ENCODE measurements around the gene HTR5A.

Gene HTR5A

DNA sequence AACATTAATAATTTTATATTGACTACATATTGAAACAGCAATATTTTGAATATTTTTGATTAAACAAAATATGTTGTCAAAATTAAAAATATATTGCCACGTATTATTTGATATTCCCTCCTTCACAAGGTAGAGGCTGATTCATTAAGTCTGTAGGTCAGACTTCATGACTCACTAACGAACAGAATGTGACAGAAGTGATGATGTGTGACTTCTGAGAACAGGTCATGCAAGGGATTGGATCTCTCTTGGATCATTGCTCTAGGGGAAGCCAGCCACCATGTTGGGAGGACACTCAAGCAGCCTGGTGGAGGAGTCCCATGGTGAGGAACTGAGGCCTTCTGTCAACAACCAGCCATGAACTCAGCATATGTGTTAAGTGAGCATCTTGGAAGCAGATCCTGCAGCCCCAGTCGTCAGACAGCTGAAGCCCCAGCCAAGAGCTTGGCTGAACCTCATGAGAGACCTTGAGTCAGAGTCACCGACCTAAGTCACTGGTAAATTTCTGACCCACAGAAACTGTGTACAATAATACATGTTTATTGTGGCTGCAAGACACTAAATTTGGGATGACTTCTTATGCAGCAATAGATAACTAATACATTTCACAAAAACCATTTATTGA is 66.6 kb downstream of the HTR5A start:
- Histone ChIP-seq H3K4me1 (ENCODE audit: control insufficient read depth, insufficient read depth, low read length) (no peaks in the 10 kb centered on the region), H3K4me3 (ENCODE audit: low read depth, low read length) (no peak overlapping the region)

More for the DNA sequence above, 66.6 kb downstream of the HTR5A start:
- Histone ChIP-seq H3K27ac (ENCODE audit: low read depth, low read length) (no peak overlapping the region), H3K27me3 (ENCODE audit: control insufficient read depth, insufficient read depth, low read length) (no peaks in the 10 kb centered on the region), H3K36me3 (ENCODE audit: control insufficient read depth, insufficient read depth, low read length) (no peaks in the 10 kb centered on the region), H3K9ac (ENCODE audit: low read depth, low read length) (no peak overlapping the region), H3K9me3 (ENCODE audit: control insufficient read depth, insufficient read depth, low read length) (no peaks in the 10 kb centered on the region)
